Effector memory CD4-positive, alpha-beta T cell (primary cell): ENCODE data around the gene PLPP3.

Source experiments
- DNase-seq, 3 donors: peaks; one replicate each; pipeline ENCODE4 v3.0.0-alpha.2; 2020
- H3K27ac ChIP-seq: 2 replicates; pipeline ENCODE4 v1.7.0; 2013; ENCODE audit warnings: mild to moderate bottlenecking, low read length, moderate library complexity; ENCODE audit not compliant: insufficient read depth, poor library complexity, severe bottlenecking
- H3K27me3 ChIP-seq: replicated peaks from 2 replicates; pipeline ENCODE4 v1.7.0; 2013; ENCODE audit warnings: mild to moderate bottlenecking, low read length; ENCODE audit not compliant: insufficient read depth, control insufficient read depth, poor library complexity, severe bottlenecking
- H3K36me3 ChIP-seq: 2 replicates; pipeline ENCODE4 v1.7.0; 2013; ENCODE audit warnings: mild to moderate bottlenecking, low read length, moderate library complexity; ENCODE audit not compliant: control insufficient read depth, insufficient read depth
- H3K4me1 ChIP-seq: 2 replicates; pipeline ENCODE4 v1.7.0; 2013; ENCODE audit warnings: low read length, mild to moderate bottlenecking; ENCODE audit not compliant: control insufficient read depth, insufficient read depth, poor library complexity, severe bottlenecking
- H3K4me3 ChIP-seq: 2 replicates; pipeline ENCODE4 v1.7.0; 2013; ENCODE audit warnings: low read length, low read depth, mild to moderate bottlenecking; ENCODE audit not compliant: insufficient read depth, poor library complexity, severe bottlenecking
- H3K9me3 ChIP-seq: 2 replicates; pipeline ENCODE4 v1.7.0; 2013; ENCODE audit warnings: mild to moderate bottlenecking, low read length, moderate library complexity; ENCODE audit not compliant: control insufficient read depth

PLPP3 gene

GRCh38 chr1:56515898-56516538 lies 63.3 kb downstream of the PLPP3 start:
- Histone ChIP-seq H3K4me1 (no peaks in the 10 kb centered on the region), H3K36me3 (no peaks in the 10 kb centered on the region), H3K4me3 (no peak overlapping the region), H3K9me3 (no peaks in the 10 kb centered on the region), H3K27ac (no peak overlapping the region), H3K27me3 (no peaks in the 10 kb centered on the region)
- no peak for DNase-seq

GRCh38 chr1:56512724-56513494 lies 66.5 kb downstream of the PLPP3 start:
- Histone ChIP-seq H3K27me3 (no peaks in the 10 kb centered on the region), H3K4me3 (no peak overlapping the region), H3K36me3 (no peaks in the 10 kb centered on the region), H3K4me1 (no peaks in the 10 kb centered on the region), H3K27ac (no peak overlapping the region), H3K9me3 (no peaks in the 10 kb centered on the region)
- DNase-seq = no peak

GRCh38 chr1:56511766-56512165 lies 67.6 kb downstream of the PLPP3 start:
- no peak for DNase-seq
- no peaks in the 10 kb centered on the region for H3K4me1 ChIP-seq
- H3K36me3 ChIP-seq = no peaks in the 10 kb centered on the region
- H3K27me3 ChIP-seq = no peaks in the 10 kb centered on the region
- no peak overlapping the region for H3K27ac ChIP-seq
- H3K4me3 ChIP-seq = no peak overlapping the region
- no peaks in the 10 kb centered on the region for H3K9me3 ChIP-seq

- Histone ChIP-seq H3K9me3 (no peaks in the 10 kb centered on the region), H3K36me3 (no peaks in the 10 kb centered on the region), H3K27ac (no peak overlapping the region), H3K27me3 (no peaks in the 10 kb centered on the region), H3K4me3 (no peak overlapping the region), H3K4me1 (no peaks in the 10 kb centered on the region)
- no peak for DNase-seq
Measured at GRCh38 chr1:56511364-56511763, 68.0 kb downstream of the PLPP3 start.

GRCh38 chr1:56510642-56511021 lies 68.7 kb downstream of the PLPP3 start:
- Histone ChIP-seq H3K27me3 (no peaks in the 10 kb centered on the region), H3K27ac (no peak overlapping the region), H3K4me1 (no peaks in the 10 kb centered on the region), H3K36me3 (no peaks in the 10 kb centered on the region), H3K9me3 (no peaks in the 10 kb centered on the region), H3K4me3 (no peak overlapping the region)
- DNase-seq = no peak

GRCh38 chr1:56509713-56510641 lies 69.4 kb downstream of the PLPP3 start:
- H3K9me3 ChIP-seq = no peaks in the 10 kb centered on the region
- no peak for DNase-seq
- H3K4me3 ChIP-seq = no peak overlapping the region
- H3K27ac ChIP-seq = no peak overlapping the region
- H3K27me3 ChIP-seq = no peaks in the 10 kb centered on the region
- H3K36me3 ChIP-seq = no peaks in the 10 kb centered on the region
- H3K4me1 ChIP-seq = no peaks in the 10 kb centered on the region

- DNase-seq = no peak
- H3K4me3 ChIP-seq = no peak overlapping the region
- H3K27me3 ChIP-seq = no peaks in the 10 kb centered on the region
- H3K36me3 ChIP-seq = no peaks in the 10 kb centered on the region
- H3K9me3 ChIP-seq = no peaks in the 10 kb centered on the region
- no peak overlapping the region for H3K27ac ChIP-seq
- H3K4me1 ChIP-seq = no peaks in the 10 kb centered on the region
Measured at GRCh38 chr1:56508523-56508983, 70.8 kb downstream of the PLPP3 start.

GRCh38 chr1:56507925-56508522 lies 71.3 kb downstream of the PLPP3 start:
- no peak for DNase-seq
- H3K27me3 ChIP-seq = no peaks in the 10 kb centered on the region
- H3K4me1 ChIP-seq = no peaks in the 10 kb centered on the region
- H3K27ac ChIP-seq = no peak overlapping the region
- H3K36me3 ChIP-seq = no peaks in the 10 kb centered on the region
- no peak overlapping the region for H3K4me3 ChIP-seq
- no peaks in the 10 kb centered on the region for H3K9me3 ChIP-seq

GRCh38 chr1:56506951-56507491 lies 72.3 kb downstream of the PLPP3 start:
- no peak overlapping the region for H3K4me3 ChIP-seq
- no peaks in the 10 kb centered on the region for H3K9me3 ChIP-seq
- no peak overlapping the region for H3K27ac ChIP-seq
- H3K36me3 ChIP-seq = no peaks in the 10 kb centered on the region
- H3K27me3 ChIP-seq = no peaks in the 10 kb centered on the region
- DNase-seq = no peak
- no peaks in the 10 kb centered on the region for H3K4me1 ChIP-seq
